Urinary bladder (tissue), 4 donors: ENCODE results near the gene MXI1. TPM values are rescaled to one million over a fixed set of nuclear protein-coding genes. Genes with fewer than 3 reads are reported as not detected.
A peak's percentile ranks its signal among the peaks of the same experiment; 100 is the strongest.
"Not testable (repeated sequence)": the region's sequence is repeated elsewhere in the genome, so short reads cannot be mapped to it uniquely, and the experiment has no call there.

Experiments used
- DNase-seq: peaks from one replicate; pipeline ENCODE4 v3.0.0-alpha.2; 2015; ENCODE audit errors: extremely low spot score
- H3K27ac ChIP-seq: one replicate; pipeline ENCODE4 v1.5.1; 2013; ENCODE audit warnings: low read depth, mild to moderate bottlenecking, moderate library complexity
- H3K36me3 ChIP-seq: one replicate; pipeline ENCODE4 v1.6.1; 2013; ENCODE audit warnings: mild to moderate bottlenecking, moderate library complexity; ENCODE audit not compliant: insufficient read depth
- H3K4me1 ChIP-seq: one replicate; pipeline ENCODE4 v1.6.1; 2013; ENCODE audit warnings: mild to moderate bottlenecking, moderate library complexity; ENCODE audit not compliant: insufficient read depth
- H3K4me3 ChIP-seq: one replicate; pipeline ENCODE4 v1.5.1; 2013; ENCODE audit warnings: low read depth, low read length
- WGBS: extraction: QIAGEN DNeasy Blood & Tissue Kit; methylation state at CpG from one replicate; pipeline ENCODE4 v1.1.7; 2013; 5-methylcytosine and 5-hydroxymethylcytosine counted together
- polyA plus RNA-seq: library from polyadenylated mRNA; stranded (reverse); fragments of 200-250 nt; gene quantifications from one replicate; pipeline ENCODE4 v1.2.3, GENCODE V29; 2013
- total RNA-seq: library from RNA; depleted of rRNA; stranded (reverse); fragments of >200 nt; gene quantifications from one replicate; pipeline ENCODE4 v1.2.3, GENCODE V29; 2014
- donor health status: healthy with polysubstance abuse.
- donor health status: healthy.

MXI1 gene
- total and polyA plus RNA-seq, 2 donors: 30.7 to 51.6 TPM

GRCh38 chr10:110251392-110251791 lies 44.0 kb downstream of the MXI1 start:
- not testable (repeated sequence) for H3K4me3 ChIP-seq, H3K36me3 ChIP-seq, H3K4me1 ChIP-seq, DNase-seq, H3K27ac ChIP-seq
- 90% methylated on average over 1 of the region's 1 CpG for WGBS

GRCh38 chr10:110252151-110252550 lies 44.7 kb downstream of the MXI1 start:
- no peaks in the 10 kb centered on the region for H3K4me1 ChIP-seq
- no peak overlapping the region for H3K27ac ChIP-seq
- DNase-seq: no peak
- no peak overlapping the region for H3K4me3 ChIP-seq
- H3K36me3 ChIP-seq: peaks cover 3% of the 10 kb centered on the region
- 94% methylated on average over 1 of the region's 1 CpG for WGBS

GRCh38 chr10:110254467-110254866 lies 47.1 kb downstream of the MXI1 start:
- Histone ChIP-seq H3K36me3 (peaks cover 3% of the 10 kb centered on the region), H3K4me3 (no peak overlapping the region), H3K4me1 (no peaks in the 10 kb centered on the region), H3K27ac (no peak overlapping the region)
- DNase-seq: no peak

GRCh38 chr10:110258542-110258941 lies 51.1 kb downstream of the MXI1 start:
- no peaks in the 10 kb centered on the region for H3K4me1 ChIP-seq
- no peak overlapping the region for H3K27ac ChIP-seq
- WGBS: 93% methylated on average over 1 of the region's 1 CpG
- H3K36me3 ChIP-seq: peaks cover 3% of the 10 kb centered on the region
- no peak overlapping the region for H3K4me3 ChIP-seq
- no peak for DNase-seq

- H3K27ac ChIP-seq: no peak overlapping the region
- no peaks in the 10 kb centered on the region for H3K4me1 ChIP-seq
Measured at GRCh38 chr10:110259317-110259716, 51.9 kb downstream of the MXI1 start.

GRCh38 chr10:110260746-110261477 lies 53.5 kb downstream of the MXI1 start:
- WGBS: 53% methylated on average over 1 of the region's 1 CpG
- H3K27ac ChIP-seq: peak overlapping the region; percentile 23
- no peak for DNase-seq
- H3K4me3 ChIP-seq: no peak overlapping the region
- no peaks in the 10 kb centered on the region for H3K4me1 ChIP-seq
- no peaks in the 10 kb centered on the region for H3K36me3 ChIP-seq

More at GRCh38 chr10:110259317-110259716, 51.9 kb downstream of the MXI1 start:
- DNase-seq: no peak
- Histone ChIP-seq H3K4me3 (no peak overlapping the region), H3K36me3 (peaks cover 1% of the 10 kb centered on the region)

GRCh38 chr10:110263164-110263563 lies 55.8 kb downstream of the MXI1 start:
- Histone ChIP-seq H3K27ac (no peak overlapping the region), H3K4me3 (no peak overlapping the region), H3K4me1 (no peaks in the 10 kb centered on the region), H3K36me3 (no peaks in the 10 kb centered on the region)
- DNase-seq: no peak
- WGBS: 67% methylated on average over 1 of the region's 1 CpG

GRCh38 chr10:110265573-110266193 lies 58.3 kb downstream of the MXI1 start:
- H3K4me1 ChIP-seq: no peaks in the 10 kb centered on the region
- no peak overlapping the region for H3K4me3 ChIP-seq
- no peak for DNase-seq
- WGBS: 96% methylated on average over 4 of the region's 4 CpGs
- H3K36me3 ChIP-seq: no peaks in the 10 kb centered on the region
- no peak overlapping the region for H3K27ac ChIP-seq

GRCh38 chr10:110267276-110267675 lies 59.9 kb downstream of the MXI1 start:
- Histone ChIP-seq H3K27ac (no peak overlapping the region), H3K4me1 (no peaks in the 10 kb centered on the region)
- WGBS: 96% methylated on average over 1 of the region's 1 CpG

GRCh38 chr10:110268442-110268841 lies 61.0 kb downstream of the MXI1 start:
- no peak overlapping the region for H3K4me3 ChIP-seq
- no peaks in the 10 kb centered on the region for H3K36me3 ChIP-seq
- no peak for DNase-seq
- no peaks in the 10 kb centered on the region for H3K4me1 ChIP-seq
- H3K27ac ChIP-seq: no peak overlapping the region

More at GRCh38 chr10:110267276-110267675, 59.9 kb downstream of the MXI1 start:
- no peak for DNase-seq
- no peak overlapping the region for H3K4me3 ChIP-seq
- H3K36me3 ChIP-seq: no peaks in the 10 kb centered on the region

GRCh38 chr10:110268971-110269370 lies 61.6 kb downstream of the MXI1 start:
- DNase-seq: no peak
- Histone ChIP-seq H3K4me3 (no peak overlapping the region), H3K27ac (no peak overlapping the region), H3K4me1 (no peaks in the 10 kb centered on the region), H3K36me3 (no peaks in the 10 kb centered on the region)
- 71% methylated on average over 2 of the region's 2 CpGs for WGBS

GRCh38 chr10:110269374-110270318 lies 62.2 kb downstream of the MXI1 start:
- Histone ChIP-seq H3K27ac (no peak overlapping the region), H3K4me3 (no peak overlapping the region), H3K36me3 (no peaks in the 10 kb centered on the region), H3K4me1 (no peaks in the 10 kb centered on the region)
- WGBS: 25% methylated on average over 4 of the region's 4 CpGs
- no peak for DNase-seq

- not testable (repeated sequence) for DNase-seq, H3K4me1 ChIP-seq, H3K4me3 ChIP-seq, H3K36me3 ChIP-seq, H3K27ac ChIP-seq
- WGBS: 89% methylated on average over 15 of the region's 15 CpGs
Measured at GRCh38 chr10:110272995-110273394, 65.6 kb downstream of the MXI1 start.
